HG02870 (cell line): ENCODE data around the gene LAMTOR5.

ENCODE experiments used
- ATAC-seq: cut with Tn5 transposase; IDR thresholded peaks from one replicate; pipeline ENCODE4 v1.9.1; 2021; ENCODE audit warnings: mild to moderate bottlenecking, moderate library complexity; ENCODE audit not compliant: unreplicated experiment

LAMTOR5 gene

DNA sequence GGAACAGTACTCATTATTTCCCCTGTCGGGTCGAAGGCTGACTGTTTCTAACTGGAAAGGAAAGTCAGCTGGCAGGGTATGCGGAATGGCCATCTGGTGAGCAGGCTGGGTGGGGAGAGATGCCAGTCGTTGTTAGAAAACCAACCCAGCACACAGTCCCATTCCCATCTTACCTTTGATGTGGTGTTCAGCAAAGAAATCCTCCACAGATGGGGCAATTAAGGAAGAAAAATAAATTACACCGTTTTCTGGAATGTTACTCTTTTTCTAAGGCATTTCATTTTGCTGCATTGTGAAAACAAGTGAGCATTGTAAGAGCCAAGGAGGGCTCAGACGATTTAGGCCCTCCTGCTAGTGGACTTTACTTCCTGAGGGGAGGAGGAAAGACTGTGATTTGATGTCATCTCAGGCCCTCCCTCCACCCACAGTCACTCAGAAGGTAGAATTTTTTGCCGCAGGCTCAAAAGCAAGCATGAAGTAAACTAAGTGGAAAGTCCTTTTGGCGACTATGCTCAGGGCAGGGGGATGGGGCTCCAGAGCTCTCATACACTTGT, 16.7 kb downstream of the LAMTOR5 start, which contains the start of gene SLC16A4:
TSS of gene SLC16A4 (minus strand) at position 335 of the 554 bp plus-strand sequence. CDS start 1,703 bp downstream, outside the sequence.
- no peak for ATAC-seq

DNA sequence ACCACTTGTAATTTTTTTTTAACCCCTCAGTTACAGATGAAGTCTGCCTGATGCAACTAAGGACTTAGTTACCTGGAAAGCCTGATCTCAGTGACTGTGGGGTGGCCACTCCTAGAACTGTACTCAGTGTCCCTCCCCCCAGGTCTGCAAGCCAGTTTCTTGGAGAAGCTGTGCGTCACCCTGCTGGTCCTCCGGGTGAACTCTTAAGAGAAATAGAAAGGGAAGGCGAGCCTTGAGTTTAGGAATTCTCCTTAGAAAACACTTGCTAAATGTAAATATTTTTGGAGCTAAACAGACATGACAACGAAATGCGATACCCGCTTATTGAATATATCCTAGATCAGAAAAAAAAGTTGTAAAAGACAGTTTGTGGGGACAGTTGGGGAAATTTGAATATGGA, 17.4 kb downstream of the LAMTOR5 start:
- ATAC-seq = no peak

- ATAC-seq = no peak
Measured at GRCh38 chr1:110387048-110387754, 20.3 kb downstream of the LAMTOR5 start.

- ATAC-seq = no peak
Measured at GRCh38 chr1:110385369-110385768, 22.1 kb downstream of the LAMTOR5 start.

DNA sequence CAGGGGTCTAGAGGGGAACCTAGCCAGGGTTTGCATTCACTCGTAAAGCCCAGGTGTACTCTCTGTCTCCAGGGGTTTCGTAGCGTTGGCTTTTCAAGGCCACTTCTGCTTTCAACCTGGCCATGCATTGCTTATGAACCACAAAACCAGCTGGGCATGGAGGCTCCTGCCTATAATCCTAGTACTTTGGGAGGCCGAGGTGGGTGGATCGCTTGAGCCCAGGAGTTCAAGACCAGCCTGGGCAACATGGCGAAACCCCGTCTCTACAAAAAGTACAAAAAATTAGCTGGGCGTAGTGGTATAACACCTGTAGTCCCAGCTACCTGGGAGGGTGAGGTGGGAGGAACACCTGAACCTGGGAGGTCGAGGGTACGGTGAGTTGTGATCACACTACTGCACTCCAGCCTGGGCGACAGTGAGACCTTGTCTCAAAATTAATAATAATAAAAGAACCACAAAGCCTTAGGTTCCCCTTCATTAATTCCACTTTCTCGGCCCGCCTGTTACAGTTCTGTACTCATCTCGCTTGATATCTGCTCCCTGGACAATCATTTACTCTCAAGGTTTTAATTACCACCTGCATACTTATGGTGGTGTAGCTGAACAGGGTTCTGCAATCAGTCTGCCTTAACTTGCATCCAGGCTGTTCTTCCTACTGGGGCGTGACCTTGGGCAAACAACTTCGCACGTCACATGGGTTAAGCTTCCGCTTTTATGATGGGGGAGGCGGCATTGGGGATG, 22.7 kb downstream of the LAMTOR5 start:
- ATAC-seq = peak; percentile 48

- ATAC-seq = no peak
Measured at GRCh38 chr1:110383251-110383990, 24.1 kb downstream of the LAMTOR5 start.

DNA sequence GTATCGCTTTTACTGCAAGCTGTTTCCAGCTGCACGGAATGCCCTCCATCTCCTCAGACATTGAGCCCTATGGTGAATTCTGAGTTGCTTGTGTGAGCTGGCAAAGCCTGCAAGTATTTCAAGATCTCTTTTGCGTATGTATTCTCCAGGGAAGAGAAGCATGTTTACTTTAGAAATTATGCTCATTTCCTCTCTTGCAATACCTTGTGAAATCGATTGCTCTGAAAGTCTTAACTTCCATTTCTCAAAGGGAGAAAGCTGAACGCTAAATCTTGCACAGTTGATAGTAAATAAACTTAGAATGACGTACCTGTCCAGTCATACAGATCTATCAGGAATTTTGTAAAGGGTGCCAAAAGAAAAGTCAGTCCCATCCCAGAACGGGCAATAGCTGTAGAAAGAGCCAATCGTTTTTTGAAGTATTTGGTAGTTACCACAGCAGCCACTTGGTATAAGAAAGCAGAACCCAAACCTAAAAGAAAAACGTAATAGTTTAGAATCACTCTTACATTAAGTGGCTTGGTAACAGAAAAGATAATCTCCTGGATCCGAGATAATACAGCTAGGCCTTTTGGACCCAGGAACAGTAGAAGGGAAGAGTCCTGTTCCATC, 26.7 kb downstream of the LAMTOR5 start:
- no peak for ATAC-seq

DNA sequence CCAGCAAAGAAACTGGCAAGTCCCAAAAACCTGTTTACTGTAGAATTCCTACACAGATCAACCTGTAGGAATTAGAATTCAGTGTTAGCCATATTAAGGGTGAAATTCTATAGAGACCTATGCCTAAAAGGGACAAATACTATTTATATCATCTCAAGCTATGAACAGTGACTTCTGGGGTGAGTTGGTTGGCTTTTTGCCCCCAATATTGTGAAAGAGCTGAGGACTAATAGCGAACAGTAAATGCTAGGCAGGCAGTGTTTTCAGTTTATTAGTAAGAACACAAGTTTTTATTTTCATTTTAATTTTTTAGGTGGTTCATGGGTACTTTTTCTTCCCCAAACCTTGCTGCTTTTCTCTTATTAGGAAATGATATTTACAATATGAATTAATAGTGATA, 32.0 kb downstream of the LAMTOR5 start:
- ATAC-seq = no peak

GRCh38 chr1:110370827-110371226, 36.7 kb downstream of the LAMTOR5 start:
- no peak for ATAC-seq

DNA sequence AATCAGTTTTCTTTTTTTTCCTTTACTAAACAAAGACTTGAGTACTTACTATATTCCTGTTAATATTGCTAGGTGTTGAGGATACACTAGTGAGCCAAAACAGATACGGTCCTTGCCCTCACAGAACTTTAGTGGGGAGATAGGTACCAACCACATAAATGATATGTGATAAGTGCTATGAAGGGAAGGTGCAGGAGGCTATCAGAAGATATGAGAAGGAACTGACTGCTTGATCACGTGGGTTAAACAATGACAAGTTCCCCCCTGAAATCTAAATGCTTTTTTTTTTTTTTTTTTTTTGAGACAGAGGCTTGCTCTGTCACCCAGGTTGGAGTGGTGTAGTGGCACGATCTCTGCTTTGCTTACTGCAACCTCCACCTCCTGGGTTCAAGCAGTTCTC, 43.3 kb downstream of the LAMTOR5 start:
- no peak for ATAC-seq

GRCh38 chr1:110361856-110362255, 45.6 kb downstream of the LAMTOR5 start:
- no peak for ATAC-seq

DNA sequence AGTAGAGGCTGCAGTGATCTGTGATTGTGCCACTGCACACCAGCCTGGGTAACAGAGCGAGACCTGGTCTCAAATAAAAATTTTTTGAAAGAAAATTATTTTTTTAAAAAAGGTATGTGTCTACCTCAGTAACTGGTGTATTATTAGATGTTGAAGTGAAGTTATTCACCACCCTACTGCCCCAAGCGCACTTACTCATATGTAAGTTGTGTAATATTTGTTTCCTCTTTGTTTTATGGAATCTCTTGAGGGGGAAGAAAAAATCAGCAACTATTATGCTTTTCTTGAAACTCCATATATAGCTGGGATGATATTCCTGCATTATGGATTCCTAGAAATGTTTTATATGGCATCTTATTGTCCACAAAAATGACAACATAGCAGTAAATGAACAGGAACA, 47.1 kb downstream of the LAMTOR5 start:
- ATAC-seq = no peak

DNA sequence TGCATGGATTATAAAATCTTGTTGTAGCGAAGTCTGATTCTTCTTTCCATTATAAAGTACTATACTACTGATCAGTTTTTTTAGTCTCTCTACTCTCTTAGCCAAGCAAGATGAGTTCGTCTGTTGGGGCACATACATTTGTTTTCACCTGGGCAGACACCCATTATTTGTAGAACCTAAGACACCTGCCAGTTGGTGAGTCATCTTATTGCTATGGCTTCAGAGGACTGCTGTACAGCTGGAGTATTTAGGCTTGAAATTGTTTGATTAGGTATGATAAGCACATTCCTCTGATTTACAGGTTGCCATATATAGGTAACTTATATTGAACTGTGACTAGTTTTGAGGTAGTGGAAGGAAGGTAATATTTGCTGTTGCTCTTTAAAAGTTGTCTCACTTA, 51.1 kb downstream of the LAMTOR5 start:
- no peak for ATAC-seq

- ATAC-seq = no peak
Measured at GRCh38 chr1:110355321-110355720, 52.2 kb downstream of the LAMTOR5 start.
